HCT116 (cell line): ENCODE results near the gene CYP4F8. TPM values are rescaled to one million over a fixed set of nuclear protein-coding genes. Genes with fewer than 3 reads are reported as not detected.

Experiments
- ATAC-seq: fragments of 200-7000 bp; cut with Tn5 transposase; 2 replicates; pipeline ENCODE4 v1.9.1; 2020; ENCODE audit warnings: mild to moderate bottlenecking, moderate library complexity
- BruUV-seq: library from RNA; stranded (reverse); fragments of 400-500 nt; replicated peaks from 2 replicates; lab custom pipeline; 2021; lab: Mats Ljungman, UMichigan
- CTCF ChIA-PET: fragments of 300-600 bp; sonication (Branson Sonifier 250); formaldehyde crosslinking; loops from one replicate; lab custom pipeline; 2021; ENCODE audit warnings: antibody characterized with exemption; lab: Charles Lee
- POLR2A ChIA-PET: fragments of 300-600, 350-600 bp; sonication (Branson Sonifier 250); formaldehyde crosslinking; loops from one replicate; lab custom pipeline; 2021; ENCODE audit warnings: antibody characterized with exemption; lab: Charles Lee
- RAD21 ChIA-PET, 2 experiments: fragments of 300-600 bp; sonication (Branson Sonifier 250); formaldehyde crosslinking; loops; one replicate each; lab custom pipeline; 2023; ENCODE audit warnings: low total read pairs in 2 of 2; ENCODE audit not compliant: uncharacterized antibody in 2 of 2, unreplicated experiment in 2 of 2, low non-redundant PET in 1 of 2; lab: Charles Lee
- DNase-seq: peaks from one replicate; pipeline ENCODE4 v3.0.0-alpha.2; 2010; ENCODE audit warnings: low read depth, low spot score
- H2AFZ ChIP-seq: fragments of 200-600 bp; shearing (Covaris generic), sonication (generic); 2 replicates; pipeline ENCODE4 v1.6.1; 2017; ENCODE audit warnings: low read depth, mixed run types, mixed read lengths, antibody characterized with exemption, low read length; ENCODE audit not compliant: poor library complexity, severe bottlenecking
- H3K27ac ChIP-seq: 2 replicates; pipeline ENCODE4 v1.5.1; 2012; ENCODE audit warnings: low read depth, low read length
- H3K27me3 ChIP-seq: fragments of 200-600 bp; sonication (generic); 2 replicates; pipeline ENCODE4 v1.6.1; 2016; ENCODE audit warnings: mixed run types, low read length, mixed read lengths; ENCODE audit not compliant: insufficient read depth
- H3K36me3 ChIP-seq, 2 experiments: fragments of 200-500 bp in 1 of 2; fragments of 200-600 bp in 1 of 2; sonication (Bioruptor generic) in 1 of 2; sonication (generic) in 1 of 2; 2 replicates each; pipeline versions ENCODE4 v1.5.1 to v1.6.1; 2014 to 2016; ENCODE audit warnings: low read length in 2 of 2, inconsistent platforms in 1 of 2, mixed read lengths in 1 of 2, mixed run types in 1 of 2; ENCODE audit not compliant: insufficient read depth in 2 of 2, control insufficient read depth in 1 of 2
- H3K4me1 ChIP-seq, 2 experiments: fragments of 200-600 bp in 1 of 2; sonication (generic) in 1 of 2; 2 replicates each; pipeline versions ENCODE4 v1.5.1 to v1.6.1; 2012 to 2017; ENCODE audit warnings: low read length in 2 of 2, inconsistent platforms in 1 of 2, mild to moderate bottlenecking in 1 of 2, mixed read lengths in 1 of 2, mixed run types in 1 of 2, moderate library complexity in 1 of 2; ENCODE audit not compliant: insufficient read depth in 2 of 2, control insufficient read depth in 1 of 2
- H3K4me2 ChIP-seq: fragments of 200-600 bp; sonication (generic); 2 replicates; pipeline ENCODE4 v1.6.1; 2017; ENCODE audit warnings: mixed run types, low read length, mixed read lengths
- H3K4me3 ChIP-seq, 2 experiments: fragments of 200-600 bp in 1 of 2; sonication (generic) in 1 of 2; replicated peaks in 1 of 2; 2 replicates each; pipeline ENCODE4 v1.5.1; 2011 to 2016; ENCODE audit warnings: low read length in 2 of 2, control low read depth in 1 of 2, low read depth in 1 of 2, mild to moderate bottlenecking in 1 of 2, mixed read lengths in 1 of 2, mixed run types in 1 of 2
- H3K79me2 ChIP-seq: fragments of 200-600 bp; sonication (generic); 2 replicates; pipeline ENCODE4 v1.6.1; 2017; ENCODE audit warnings: mild to moderate bottlenecking, mixed run types, low read length, moderate library complexity, mixed read lengths; ENCODE audit not compliant: insufficient read depth
- H3K9ac ChIP-seq: fragments of 200-600 bp; sonication (generic); 2 replicates; pipeline ENCODE4 v1.6.1; 2016; ENCODE audit warnings: low read length, mixed read lengths
- H3K9me2 ChIP-seq: fragments of 200-600 bp; sonication (generic), shearing (Covaris generic); 2 replicates; pipeline ENCODE4 v1.6.1; 2017; ENCODE audit warnings: mixed run types, mild to moderate bottlenecking, moderate library complexity; ENCODE audit not compliant: insufficient read depth
- H3K9me3 ChIP-seq, 2 experiments: fragments of 200-500 bp in 1 of 2; fragments of 200-600 bp in 1 of 2; sonication (Bioruptor generic) in 1 of 2; sonication (generic) in 1 of 2; 2 replicates each; pipeline ENCODE4 v1.6.1; 2014 to 2017; ENCODE audit warnings: low read length in 2 of 2, mixed read lengths in 2 of 2, inconsistent platforms in 1 of 2, low read depth in 1 of 2, mild to moderate bottlenecking in 1 of 2, mixed run types in 1 of 2, moderate library complexity in 1 of 2; ENCODE audit not compliant: control insufficient read depth in 1 of 2, insufficient read depth in 1 of 2
- H4K20me1 ChIP-seq: fragments of 200-600 bp; sonication (generic), shearing (Covaris generic); 2 replicates; pipeline ENCODE4 v1.6.1; 2017; ENCODE audit warnings: mixed run types, mild to moderate bottlenecking, moderate library complexity; ENCODE audit not compliant: insufficient read depth
- POLR2AphosphoS5 ChIP-seq: IDR thresholded peaks from 2 replicates; pipeline ENCODE4 v1.6.1; 2011; ENCODE audit warnings: mild to moderate bottlenecking, low read depth, low read length, moderate library complexity
- RAD21 ChIP-seq: IDR thresholded peaks from 2 replicates; pipeline ENCODE4 v1.6.1; 2012; ENCODE audit warnings: low read depth, mild to moderate bottlenecking
- intact Hi-C: fragments of 100-400 bp; cut with micrococcal nuclease; formaldehyde crosslinking; loops from 2 replicates; pipeline ENCODE4 v1.10.0; 2022
- total RNA-seq: library from RNA; stranded (reverse); gene quantifications from one replicate; pipeline ENCODE4 v1.2.1, GENCODE V29; 2021; ENCODE audit not compliant: unreplicated experiment
- TF ChIP-seq, protein P1 (sequence below), 3 experiments: fragments of 200-600 bp in 1 of 3; sonication (generic) in 1 of 3; IDR thresholded peaks in 2 of 3; conservative IDR thresholded peaks in 1 of 3; 2 replicates each; pipeline ENCODE4 v1.5.1; 2012 to 2017; ENCODE audit warnings: low read depth in 2 of 3, low read length in 2 of 3, antibody characterized with exemption in 1 of 3, borderline replicate concordance in 1 of 3, control low read depth in 1 of 3, mild to moderate bottlenecking in 1 of 3, mixed read lengths in 1 of 3, mixed run types in 1 of 3, moderate library complexity in 1 of 3; ENCODE audit not compliant: insufficient read depth in 1 of 3
- TF ChIP-seq, protein P2 (sequence below): IDR thresholded peaks from 2 replicates; pipeline ENCODE4 v1.6.1; 2012

The CYP4F8 gene
- total RNA-seq, 1 experiment from 2014 or later: not detected

DNA sequence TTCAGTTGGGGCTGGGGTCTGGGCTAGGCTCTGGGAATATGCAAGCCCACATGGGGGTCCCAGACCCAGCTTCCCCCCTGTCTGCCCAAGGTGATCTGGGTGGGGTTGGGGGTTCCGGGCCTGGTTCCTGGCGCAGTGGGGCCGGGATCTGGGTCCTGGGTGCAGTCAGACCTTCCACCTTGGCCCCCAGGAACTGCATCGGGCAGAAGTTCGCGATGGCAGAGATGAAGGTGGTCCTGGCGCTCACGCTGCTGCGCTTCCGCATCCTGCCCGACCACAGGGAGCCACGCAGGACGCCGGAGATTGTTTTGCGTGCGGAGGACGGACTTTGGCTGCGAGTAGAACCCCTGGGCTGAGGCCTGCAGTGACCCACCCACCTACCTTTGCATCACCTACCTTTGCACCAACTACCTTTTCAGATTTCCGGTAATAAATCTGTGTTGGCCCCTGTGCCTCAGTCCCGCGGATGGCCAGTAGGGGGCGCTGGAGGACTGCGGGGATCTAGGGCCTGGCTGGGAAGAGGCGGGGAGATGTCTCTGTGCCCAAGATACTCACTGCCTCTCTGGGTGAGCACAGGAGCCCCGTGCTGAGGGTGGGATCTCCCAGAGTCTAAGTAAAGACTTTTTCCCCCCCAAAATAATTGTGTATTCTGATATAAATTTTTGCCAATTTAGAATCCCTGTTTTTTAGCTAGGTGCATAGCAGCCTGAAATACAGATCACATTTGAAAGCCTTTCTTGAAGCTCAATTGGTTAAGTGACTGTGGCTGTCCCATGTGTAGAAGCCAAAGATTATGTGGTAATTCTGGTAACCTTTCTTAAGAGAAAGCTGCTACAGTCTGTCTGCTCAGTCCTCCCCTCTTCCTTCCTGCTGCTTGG lies 14.2 kb downstream of the CYP4F8 start:
- Histone ChIP-seq H3K79me2 (no peaks in the 10 kb centered on the region), H3K4me1 (peaks cover 0 to 4% of the 10 kb centered on the region in 2 experiments; a peak in 1 of 4 replicates), H3K9me3 (no peaks in the 10 kb centered on the region), H3K9me2 (no peaks in the 10 kb centered on the region), H3K4me3 (no peak overlapping the region), H2AFZ (no peak overlapping the region), H3K4me2 (peak overlapping the region; percentile 32; the same call in 1 of the 2 replicates), H3K36me3 (no peaks in the 10 kb centered on the region), H3K27me3 (0 out of 2 replicates have a peak, but pooled peaks cover 6% of the 10 kb centered on the region), H3K9ac (no peak overlapping the region), H3K27ac (no peak overlapping the region), H4K20me1 (no peaks in the 10 kb centered on the region)
- BruUV-seq: no TSS peak
- CTCF ChIA-PET: interaction anchor here (0.5 to 1.3 kb wide), 9 partner anchors 9 to 553 kb away, joined by 3 to 6 read pairs (median 4); partner anchors contain the start of gene CYP4F3
- TF ChIP-seq, protein P1, sequence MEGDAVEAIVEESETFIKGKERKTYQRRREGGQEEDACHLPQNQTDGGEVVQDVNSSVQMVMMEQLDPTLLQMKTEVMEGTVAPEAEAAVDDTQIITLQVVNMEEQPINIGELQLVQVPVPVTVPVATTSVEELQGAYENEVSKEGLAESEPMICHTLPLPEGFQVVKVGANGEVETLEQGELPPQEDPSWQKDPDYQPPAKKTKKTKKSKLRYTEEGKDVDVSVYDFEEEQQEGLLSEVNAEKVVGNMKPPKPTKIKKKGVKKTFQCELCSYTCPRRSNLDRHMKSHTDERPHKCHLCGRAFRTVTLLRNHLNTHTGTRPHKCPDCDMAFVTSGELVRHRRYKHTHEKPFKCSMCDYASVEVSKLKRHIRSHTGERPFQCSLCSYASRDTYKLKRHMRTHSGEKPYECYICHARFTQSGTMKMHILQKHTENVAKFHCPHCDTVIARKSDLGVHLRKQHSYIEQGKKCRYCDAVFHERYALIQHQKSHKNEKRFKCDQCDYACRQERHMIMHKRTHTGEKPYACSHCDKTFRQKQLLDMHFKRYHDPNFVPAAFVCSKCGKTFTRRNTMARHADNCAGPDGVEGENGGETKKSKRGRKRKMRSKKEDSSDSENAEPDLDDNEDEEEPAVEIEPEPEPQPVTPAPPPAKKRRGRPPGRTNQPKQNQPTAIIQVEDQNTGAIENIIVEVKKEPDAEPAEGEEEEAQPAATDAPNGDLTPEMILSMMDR (IDR thresholded peaks at IDR 0.05 in 2 of 3, conservative IDR thresholded peaks at IDR 0.05 in 1 of 3; ENCODE audit: borderline replicate concordance in 1 of 3, insufficient read depth in 1 of 3, low read depth in 2 of 3, low read length in 2 of 3): peak; percentile 90 to 99 (median 97)
- TF ChIP-seq POLR2AphosphoS5 (no peak), RAD21 (peak; percentile 96)
- TF ChIP-seq, protein P2, sequence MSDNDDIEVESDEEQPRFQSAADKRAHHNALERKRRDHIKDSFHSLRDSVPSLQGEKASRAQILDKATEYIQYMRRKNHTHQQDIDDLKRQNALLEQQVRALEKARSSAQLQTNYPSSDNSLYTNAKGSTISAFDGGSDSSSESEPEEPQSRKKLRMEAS: no peak
- RAD21 ChIA-PET: interaction anchor here in 1 of 2 experiments (1.0 kb wide), 1 partner anchor 181 kb away, joined by 3 read pairs; no protein-coding TSS in a partner anchor
- POLR2A ChIA-PET: interaction anchor here (0.7 kb wide), 1 partner anchor 206 kb away, joined by 3 read pairs; no protein-coding TSS in a partner anchor
- intact Hi-C loops: loop anchor here (1.0 to 2.0 kb wide), 4 partner anchors 131 to 554 kb away; no protein-coding TSS in a partner anchor
- peak; percentile 96 for ATAC-seq
- peak; percentile 51 for DNase-seq
